GM21529 (cell line): ENCODE measurements around the gene PRDX5.

Source experiments
- ATAC-seq: cut with Tn5 transposase; IDR thresholded peaks from one replicate; pipeline ENCODE4 v1.9.1; 2021; ENCODE audit not compliant: unreplicated experiment

The PRDX5 gene

DNA sequence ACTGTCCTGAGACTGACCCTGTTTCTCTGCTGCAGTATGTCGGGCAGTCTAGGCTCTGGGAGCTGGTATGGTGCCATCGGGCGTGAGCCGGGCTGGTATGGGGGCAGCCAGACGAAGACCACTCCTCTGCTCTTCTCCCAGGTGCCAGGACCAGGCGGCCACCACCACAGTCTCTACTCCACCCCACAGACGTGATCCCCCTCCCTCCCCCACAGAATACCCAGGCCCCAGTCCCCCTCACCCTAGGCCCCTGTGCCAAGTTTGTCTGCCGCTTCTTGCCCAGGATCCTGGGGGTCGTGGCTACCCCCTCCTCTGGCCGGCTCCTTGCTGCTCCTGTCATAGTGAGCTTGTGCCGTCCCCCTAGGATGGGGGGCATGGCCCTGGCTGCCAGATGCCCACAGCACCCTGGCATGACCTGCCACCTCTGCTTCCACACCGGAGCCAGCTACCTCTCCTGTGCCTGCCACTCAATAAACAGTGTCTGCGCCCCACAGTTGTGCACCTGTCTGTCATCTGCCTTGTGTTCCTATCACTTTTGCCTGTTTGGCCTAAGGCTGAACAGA is 28.8 kb upstream of the PRDX5 start:
- no peak for ATAC-seq

DNA sequence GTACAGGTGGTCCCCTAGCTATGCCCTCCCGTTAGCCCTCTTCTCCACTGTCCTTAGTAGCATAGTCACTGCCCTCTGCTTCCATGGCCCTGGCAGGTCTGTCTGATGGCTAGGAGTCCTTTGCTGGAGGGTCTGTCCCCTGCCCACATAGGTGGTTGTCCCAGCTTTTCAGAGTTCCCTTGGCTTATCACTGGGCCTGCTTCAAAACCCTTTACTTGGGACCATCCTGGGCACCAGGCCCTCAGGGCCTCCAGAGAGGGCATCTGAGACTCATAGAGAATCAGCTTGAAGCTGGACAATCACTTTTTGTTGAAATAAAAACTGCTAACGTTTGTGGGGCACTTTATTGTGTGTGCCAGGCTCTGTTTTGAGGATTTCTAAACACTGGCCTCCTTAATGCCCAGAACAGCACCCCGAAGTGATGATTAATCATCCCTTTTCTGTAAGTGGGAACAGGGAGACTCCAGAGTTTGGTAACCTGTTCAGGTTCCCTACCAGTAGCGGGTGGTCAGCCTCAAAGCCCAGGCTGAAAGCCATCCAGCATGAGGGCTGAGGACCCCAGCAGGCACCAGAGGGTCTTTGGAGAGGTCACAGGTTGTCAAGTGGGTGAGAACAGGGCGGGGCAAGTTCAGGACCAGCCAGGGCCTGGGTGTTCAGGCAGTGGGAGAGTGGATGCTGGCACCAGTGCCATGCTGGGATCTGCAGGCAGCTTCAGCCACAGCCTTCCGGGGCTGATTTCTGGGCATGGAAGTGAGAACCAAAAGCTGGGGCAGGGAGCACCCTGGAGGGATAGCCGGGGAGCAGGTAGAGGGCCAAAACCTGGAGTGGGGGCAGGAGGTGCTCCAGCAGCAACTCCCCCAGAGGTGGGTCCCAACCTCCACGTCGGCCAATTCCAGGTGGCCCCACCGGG is 27.3 kb upstream of the PRDX5 start:
- no peak for ATAC-seq

- no peak for ATAC-seq
Observed at GRCh38 chr11:64291262-64291751, 26.6 kb upstream of the PRDX5 start, which contains the start of gene KCNK4. Gene KCNK4, plus strand, starts transcription at chr11:64291302. Its CDS starts 1,717 bp downstream, at chr11:64293019.

DNA sequence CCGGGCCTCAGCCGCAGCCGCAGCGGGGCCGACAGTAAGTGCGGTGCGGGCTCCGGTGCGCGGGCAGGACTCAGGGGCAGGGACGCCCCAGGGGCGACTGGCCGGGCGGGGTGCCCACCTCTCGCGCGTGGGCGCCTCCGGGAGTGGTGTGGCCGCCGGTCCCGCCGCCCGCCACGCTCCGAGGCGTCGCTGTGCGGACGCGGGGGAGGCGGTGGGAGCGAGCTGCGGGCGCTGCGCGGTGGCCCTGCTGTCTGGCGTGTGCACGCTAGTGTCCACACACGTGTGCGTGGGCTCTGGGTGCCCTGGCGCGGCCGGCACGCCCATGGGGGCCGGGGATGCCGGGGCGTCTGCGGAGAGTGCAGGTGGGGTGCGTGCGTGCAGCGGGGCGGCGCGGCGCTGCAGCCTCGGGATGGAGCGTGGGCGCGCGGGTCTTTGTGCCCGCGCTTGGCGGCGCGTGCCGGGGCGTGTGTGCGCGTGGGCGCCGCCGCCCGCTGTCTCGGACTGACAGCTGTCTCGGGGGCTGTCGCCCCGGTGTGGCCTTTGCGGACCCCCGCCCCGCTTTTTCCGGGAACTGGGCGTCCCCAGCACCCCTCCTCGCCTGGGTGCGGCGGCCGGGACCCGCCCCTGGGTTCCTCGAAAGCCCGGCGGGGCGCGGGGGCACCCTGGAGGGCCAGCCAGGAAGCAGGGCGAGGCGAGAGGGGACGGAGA is 26.0 kb upstream of the PRDX5 start:
- no peak for ATAC-seq

GRCh38 chr11:64292460-64293254 is 25.3 kb upstream of the PRDX5 start:
- no peak for ATAC-seq

- no peak for ATAC-seq
Observed at GRCh38 chr11:64294774-64295173, 23.1 kb upstream of the PRDX5 start.

DNA sequence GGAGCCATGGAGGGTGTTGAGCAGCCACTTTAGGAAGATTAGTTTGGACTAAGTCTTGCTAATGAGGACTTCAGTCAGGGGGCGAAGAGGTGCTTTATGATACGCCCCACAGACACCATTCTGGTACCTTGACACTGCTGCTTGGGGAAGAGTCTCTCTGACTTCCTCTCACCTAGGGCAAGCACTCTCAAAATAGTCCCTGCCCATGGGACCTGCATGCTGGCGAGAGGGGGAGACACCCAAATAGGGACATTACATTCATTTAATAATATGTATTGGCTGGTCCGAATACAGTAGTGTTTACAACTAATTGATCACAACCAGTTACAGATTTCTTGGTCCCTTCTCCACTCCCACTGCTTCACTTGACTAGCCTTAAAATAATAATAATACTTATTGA is 22.2 kb upstream of the PRDX5 start:
- no peak for ATAC-seq

DNA sequence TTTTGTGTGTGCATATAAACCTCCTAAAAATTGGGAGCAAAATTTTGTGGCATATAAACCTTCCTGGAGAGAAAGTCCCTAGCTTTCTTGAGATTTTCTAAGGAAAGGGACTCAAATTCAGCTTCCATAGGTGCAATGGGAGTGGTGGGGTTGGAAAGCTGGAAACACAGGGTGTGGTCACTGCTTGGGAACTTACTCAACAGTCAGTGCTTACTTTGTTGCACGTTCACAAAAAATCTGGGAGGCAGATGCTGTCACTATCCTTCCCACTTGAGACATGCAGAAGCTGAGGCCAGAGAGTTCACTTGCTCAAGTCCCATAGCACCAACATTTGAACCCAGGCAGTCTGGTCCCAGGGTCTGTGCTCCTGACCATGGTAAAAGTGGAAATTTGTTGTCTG is 21.7 kb upstream of the PRDX5 start:
- ATAC-seq = no peak

DNA sequence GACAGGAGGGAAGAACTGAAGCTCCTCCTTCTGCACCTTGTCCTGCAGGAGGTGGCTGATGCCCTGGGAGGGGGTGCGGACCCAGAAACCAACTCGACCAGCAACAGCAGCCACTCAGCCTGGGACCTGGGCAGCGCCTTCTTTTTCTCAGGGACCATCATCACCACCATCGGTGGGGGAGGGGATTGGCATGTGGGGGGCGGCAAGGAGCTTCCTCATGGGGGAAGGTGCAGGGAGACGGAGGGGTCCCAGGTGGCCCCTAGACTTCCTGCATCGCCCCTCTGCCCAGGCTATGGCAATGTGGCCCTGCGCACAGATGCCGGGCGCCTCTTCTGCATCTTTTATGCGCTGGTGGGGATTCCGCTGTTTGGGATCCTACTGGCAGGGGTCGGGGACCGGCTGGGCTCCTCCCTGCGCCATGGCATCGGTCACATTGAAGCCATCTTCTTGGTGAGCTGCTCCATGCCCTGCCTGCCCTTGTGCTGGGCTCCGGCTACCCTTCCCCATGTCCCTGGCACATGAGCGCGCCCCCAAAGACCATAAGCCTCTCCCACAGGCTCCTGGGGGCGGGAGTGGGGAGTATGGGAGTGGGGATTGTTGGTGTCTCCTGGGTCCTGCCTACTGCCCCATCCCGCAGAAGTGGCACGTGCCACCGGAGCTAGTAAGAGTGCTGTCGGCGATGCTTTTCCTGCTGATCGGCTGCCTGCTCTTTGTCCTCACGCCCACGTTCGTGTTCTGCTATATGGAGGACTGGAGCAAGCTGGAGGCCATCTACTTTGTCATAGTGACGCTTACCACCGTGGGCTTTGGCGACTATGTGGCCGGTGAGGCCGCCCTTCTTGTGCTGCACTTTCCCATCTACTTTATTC is 20.9 kb upstream of the PRDX5 start:
- ATAC-seq = no peak

DNA sequence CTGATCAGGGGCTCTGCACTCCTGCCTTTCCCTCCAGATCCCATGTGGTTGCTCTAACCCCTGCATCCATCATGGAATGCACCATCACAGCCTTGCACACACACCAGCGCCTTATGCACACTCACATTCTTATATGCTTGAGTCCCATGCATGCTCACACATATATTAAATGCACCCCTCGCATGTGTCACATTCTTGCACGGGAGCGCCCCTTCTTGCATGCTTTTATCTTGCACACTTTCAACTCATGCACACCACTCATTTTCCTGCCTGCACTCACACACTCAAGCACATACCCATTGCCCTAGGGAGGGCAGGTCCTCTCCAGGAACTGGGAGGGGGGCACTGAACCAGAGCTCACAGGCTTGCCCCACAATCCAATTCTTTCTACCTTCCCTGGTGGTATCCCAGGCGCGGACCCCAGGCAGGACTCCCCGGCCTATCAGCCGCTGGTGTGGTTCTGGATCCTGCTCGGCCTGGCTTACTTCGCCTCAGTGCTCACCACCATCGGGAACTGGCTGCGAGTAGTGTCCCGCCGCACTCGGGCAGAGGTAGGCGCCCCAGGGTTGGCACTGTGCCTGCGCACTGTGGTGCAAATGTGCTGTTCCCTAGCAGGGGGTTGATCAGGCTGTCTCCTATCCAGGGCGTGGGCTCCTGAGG is 20.1 kb upstream of the PRDX5 start:
- ATAC-seq = no peak

GRCh38 chr11:64298966-64299846 is 18.7 kb upstream of the PRDX5 start:
- ATAC-seq = no peak

GRCh38 chr11:64299847-64300648 is 17.9 kb upstream of the PRDX5 start, which contains the start of gene CATSPERZ:
Gene CATSPERZ, plus strand, starts transcription at chr11:64300358. Its CDS starts 53 bp downstream, at chr11:64300411.
- ATAC-seq = no peak

- no peak for ATAC-seq
Observed at GRCh38 chr11:64303109-64304031, 14.6 kb upstream of the PRDX5 start.

DNA sequence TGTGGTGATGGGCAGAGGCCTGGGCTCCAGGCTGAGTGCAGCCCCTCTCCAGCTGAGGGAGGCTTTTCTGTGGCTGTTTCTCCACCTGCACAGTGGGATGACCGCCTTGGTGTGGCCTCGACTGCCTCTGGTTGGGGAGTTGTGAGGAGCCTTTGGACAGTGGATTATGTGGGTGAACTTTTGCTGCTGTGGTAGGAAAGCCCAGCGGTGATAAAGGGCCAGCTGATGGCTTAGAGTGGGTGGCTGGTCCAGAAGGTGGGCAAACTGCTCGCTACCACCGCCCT is 13.9 kb upstream of the PRDX5 start:
- ATAC-seq = no peak

DNA sequence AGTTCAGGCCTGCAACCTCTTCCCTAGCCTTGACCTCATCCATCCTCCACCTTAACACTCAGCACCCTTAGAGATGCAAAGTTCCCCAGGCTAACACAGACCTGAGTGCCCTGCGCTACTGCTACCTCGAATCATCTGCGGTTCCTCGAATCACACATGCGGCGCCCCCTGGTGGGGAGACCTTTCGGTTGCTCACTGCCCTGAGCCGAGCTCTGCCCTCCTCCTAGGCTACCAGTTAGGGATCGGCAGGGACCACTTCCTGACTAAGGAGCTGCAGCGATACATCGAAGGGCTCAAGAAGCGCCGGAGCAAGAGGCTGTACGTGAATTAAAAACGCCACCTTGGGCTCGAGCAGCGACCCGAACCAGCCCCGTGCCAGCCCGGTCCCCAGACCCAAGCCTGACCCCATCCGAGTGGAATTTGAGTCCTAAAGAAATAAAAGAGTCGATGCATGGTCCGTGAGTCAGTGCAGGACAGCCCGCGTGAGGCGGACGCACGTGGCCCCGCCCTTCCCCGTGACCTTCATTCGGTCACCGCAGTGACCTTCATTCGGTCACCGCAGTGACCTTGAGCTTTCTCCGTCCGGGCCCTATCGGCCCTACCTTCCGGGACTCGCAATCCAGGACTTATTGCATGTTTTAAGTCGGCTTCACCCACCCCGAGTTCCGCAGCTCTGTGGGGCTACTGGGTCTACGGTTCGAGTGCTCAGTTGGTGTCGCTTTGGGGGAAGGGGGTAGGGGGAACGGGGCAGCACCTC is 13.4 kb upstream of the PRDX5 start:
- peak; percentile 30 for ATAC-seq
